Fibroblast of mammary gland (primary cell): ENCODE data around the gene IQCK.

Source experiments
- DNase-seq: peaks from one replicate; pipeline ENCODE4 v3.0.0-alpha.2; 2010; ENCODE audit warnings: low read depth
- H3K4me3 ChIP-seq: 2 replicates; pipeline ENCODE4 v1.5.1; 2011; ENCODE audit warnings: low read depth, mild to moderate bottlenecking, low read length, moderate library complexity; ENCODE audit not compliant: control insufficient read depth
- CTCF ChIP-seq: conservative IDR thresholded peaks from 2 replicates; pipeline ENCODE4 v1.5.1; 2011; ENCODE audit warnings: low read depth, low read length, inconsistent platforms; ENCODE audit not compliant: control insufficient read depth, insufficient read depth

The IQCK gene

GRCh38 chr16:19710191-19710908, 7.7 kb upstream of the IQCK start:
- no peak for DNase-seq
- no peak overlapping the region for H3K4me3 ChIP-seq
- no peak for TF ChIP-seq CTCF

GRCh38 chr16:19710991-19711545, 7.0 kb upstream of the IQCK start:
- TF ChIP-seq CTCF: no peak
- DNase-seq: no peak
- no peak overlapping the region for H3K4me3 ChIP-seq

GRCh38 chr16:19711643-19712042, 6.4 kb upstream of the IQCK start:
- no peak for TF ChIP-seq CTCF
- DNase-seq: no peak
- no peak overlapping the region for H3K4me3 ChIP-seq

GRCh38 chr16:19712418-19713058, 5.5 kb upstream of the IQCK start:
- H3K4me3 ChIP-seq: no peak overlapping the region
- DNase-seq: no peak
- no peak for TF ChIP-seq CTCF

- H3K4me3 ChIP-seq: no peak overlapping the region
- TF ChIP-seq CTCF: no peak
- DNase-seq: no peak
Observed at GRCh38 chr16:19713697-19714096, 4.4 kb upstream of the IQCK start.

- no peak overlapping the region for H3K4me3 ChIP-seq
- peak; percentile 46 for DNase-seq
Observed at GRCh38 chr16:19715566-19715965, 2.5 kb upstream of the IQCK start.

More at GRCh38 chr16:19715566-19715965, 2.5 kb upstream of the IQCK start:
- no peak for TF ChIP-seq CTCF
